GM12878 (cell line): ENCODE data around the gene CNDP1. TPM values are rescaled to one million over a fixed set of nuclear protein-coding genes. Genes with fewer than 3 reads are reported as not detected.

ENCODE experiments used
- ATAC-seq: fragments of 200-7000 bp; cut with Tn5 transposase; 3 replicates; pipeline ENCODE4 v1.9.1; 2020; ENCODE audit warnings: mild to moderate bottlenecking, moderate library complexity
- BruUV-seq: library from RNA; stranded (reverse); fragments of 400-500 nt; replicated peaks from 2 replicates; lab custom pipeline; 2021; lab: Mats Ljungman, UMichigan
- CTCF ChIA-PET: fragments of 300-600 bp; sonication (Branson Sonifier 250); formaldehyde crosslinking; extraction: SDS; loops from one replicate; lab custom pipeline; 2021; ENCODE audit warnings: inconsistent platforms; lab: Yijun Ruan, JAX
- POLR2A ChIA-PET: fragments of 350-600 bp; formaldehyde crosslinking; extraction: SDS; loops from one replicate; lab custom pipeline; 2021; ENCODE audit warnings: inconsistent platforms; lab: Charles Lee
- RAD21 ChIA-PET: fragments of 300-600 bp; sonication (Branson Sonifier 250); formaldehyde crosslinking; loops from one replicate; lab custom pipeline; 2023; ENCODE audit warnings: antibody characterized with exemption; ENCODE audit not compliant: unreplicated experiment; lab: Charles Lee
- SMC1A ChIA-PET: fragments of 300-600 bp; sonication (Branson Sonifier 250); formaldehyde crosslinking; loops from one replicate; lab custom pipeline; 2023; ENCODE audit not compliant: unreplicated experiment, uncharacterized antibody; lab: Charles Lee
- DNase-seq: peaks from one replicate; pipeline ENCODE4 v3.0.0-alpha.2; 2011; ENCODE audit warnings: low read depth, low spot score
- FAIRE-seq: peaks from 3 replicates; lab custom pipeline; 2011; peaks lifted over from hg19 to GRCh38; lab: Jason Lieb, UNC
- H2AFZ ChIP-seq: 2 replicates; pipeline ENCODE4 v1.6.0; 2011; ENCODE audit warnings: low read depth, low read length, control low read depth; ENCODE audit not compliant: control insufficient read depth
- H3K27ac ChIP-seq: 2 replicates; pipeline ENCODE4 v1.5.1; 2011; ENCODE audit warnings: control low read depth; ENCODE audit not compliant: control insufficient read depth, insufficient read depth
- H3K27me3 ChIP-seq, 2 experiments: replicated peaks in 1 of 2; 2 replicates each; pipeline versions ENCODE4 v1.6.0 to v1.6.1; 2011; ENCODE audit warnings: low read length in 1 of 2; ENCODE audit not compliant: control insufficient read depth in 2 of 2, insufficient read depth in 2 of 2
- H3K36me3 ChIP-seq, 2 experiments: 2 replicates each; pipeline ENCODE4 v1.5.1; 2011; ENCODE audit warnings: low read length in 1 of 2; ENCODE audit not compliant: control insufficient read depth in 2 of 2, insufficient read depth in 2 of 2
- H3K4me1 ChIP-seq: 2 replicates; pipeline ENCODE4 v1.6.1; 2011; ENCODE audit warnings: mild to moderate bottlenecking, low read length, moderate library complexity, mixed read lengths; ENCODE audit not compliant: control insufficient read depth, insufficient read depth
- H3K4me2 ChIP-seq: 2 replicates; pipeline ENCODE4 v1.6.0; 2011; ENCODE audit warnings: control low read depth; ENCODE audit not compliant: control insufficient read depth, insufficient read depth
- H3K4me3 ChIP-seq: fragments of 200-600 bp; sonication (generic); 2 replicates; pipeline ENCODE4 v1.5.1; 2016
- H3K79me2 ChIP-seq: 2 replicates; pipeline ENCODE4 v1.6.0; 2011; ENCODE audit warnings: low read length; ENCODE audit not compliant: control insufficient read depth, insufficient read depth
- H3K9ac ChIP-seq: 2 replicates; pipeline ENCODE4 v1.8.0; 2011; ENCODE audit warnings: low read length, control low read depth, mixed read lengths; ENCODE audit not compliant: control insufficient read depth, insufficient read depth
- H3K9me3 ChIP-seq: replicated peaks from 3 replicates; pipeline ENCODE4 v1.5.1; 2011; ENCODE audit warnings: mild to moderate bottlenecking, low read length; ENCODE audit not compliant: control insufficient read depth, insufficient read depth
- H4K20me1 ChIP-seq: 2 replicates; pipeline ENCODE4 v1.6.0; 2011; ENCODE audit not compliant: control insufficient read depth, insufficient read depth
- ASH2L ChIP-seq: fragments of 300-600, 200-600 bp; sonication (generic); IDR thresholded peaks from 2 replicates; pipeline ENCODE4 v1.6.1; 2017; ENCODE audit warnings: low read depth, mild to moderate bottlenecking, borderline replicate concordance
- BACH1 ChIP-seq: fragments of 450-650 bp; IDR thresholded peaks from 2 replicates; pipeline ENCODE4 v1.6.1; 2017; ENCODE audit warnings: mild to moderate bottlenecking, borderline replicate concordance
- BHLHE40 ChIP-seq, 2 experiments: fragments of 450-650 bp in 1 of 2; IDR thresholded peaks; 2 replicates each; pipeline ENCODE4 v1.6.1; 2011 to 2017; ENCODE audit warnings: low read depth in 2 of 2, borderline replicate concordance in 1 of 2, improper control_type of control experiment in 1 of 2, low read length in 1 of 2, mild to moderate bottlenecking in 1 of 2
- CHD4 ChIP-seq: fragments of 200-600 bp; sonication (generic); IDR thresholded peaks from 2 replicates; pipeline ENCODE4 v1.6.1; 2016; ENCODE audit warnings: mild to moderate bottlenecking
- CREB1 ChIP-seq: IDR thresholded peaks from 2 replicates; pipeline ENCODE4 v1.6.1; 2012; ENCODE audit warnings: low read depth, mild to moderate bottlenecking, inconsistent platforms
- CREM ChIP-seq: IDR thresholded peaks from 2 replicates; pipeline ENCODE4 v1.6.1; 2014; ENCODE audit warnings: antibody characterized with exemption, low read depth
- DPF2 ChIP-seq: fragments of 450-650 bp; IDR thresholded peaks from 2 replicates; pipeline ENCODE4 v1.6.1; 2017; ENCODE audit warnings: mild to moderate bottlenecking
- EED ChIP-seq: sonication (generic); IDR thresholded peaks from 2 replicates; pipeline ENCODE4 v1.6.1; 2016; ENCODE audit warnings: antibody characterized with exemption, low read depth
- FOXK2 ChIP-seq: fragments of 450-650 bp; IDR thresholded peaks from 2 replicates; pipeline ENCODE4 v1.6.1; 2017; ENCODE audit warnings: mild to moderate bottlenecking, moderate library complexity
- GATAD2B ChIP-seq: fragments of 450-650 bp; conservative IDR thresholded peaks from 2 replicates; pipeline ENCODE4 v1.6.1; 2017; ENCODE audit warnings: low read depth, mild to moderate bottlenecking, moderate library complexity
- IRF4 ChIP-seq: IDR thresholded peaks from 2 replicates; pipeline ENCODE4 v1.6.1; 2011; ENCODE audit warnings: low read depth, low read length
- MYC ChIP-seq: IDR thresholded peaks from 2 replicates; pipeline ENCODE4 v1.6.1; 2011; ENCODE audit warnings: mild to moderate bottlenecking, low read length, moderate library complexity, inconsistent platforms; ENCODE audit not compliant: insufficient read depth, insufficient replicate concordance, insufficient read length, severe bottlenecking
- NBN ChIP-seq: fragments of 450-650 bp; IDR thresholded peaks from 2 replicates; pipeline ENCODE4 v1.6.1; 2016
- NFYB ChIP-seq: IDR thresholded peaks from 2 replicates; pipeline ENCODE4 v1.6.1; 2011; ENCODE audit warnings: low read depth, mild to moderate bottlenecking, low read length, improper control_type of control experiment, moderate library complexity; ENCODE audit not compliant: insufficient read depth
- PML ChIP-seq: IDR thresholded peaks from 2 replicates; pipeline ENCODE4 v1.6.1; 2012; ENCODE audit warnings: low read length, inconsistent platforms
- RBBP5 ChIP-seq: fragments of 200-600 bp; sonication (generic); conservative IDR thresholded peaks from 2 replicates; pipeline ENCODE4 v1.6.1; 2016
- RUNX3 ChIP-seq: IDR thresholded peaks from 2 replicates; pipeline ENCODE4 v1.6.1; 2012; ENCODE audit warnings: low read length, inconsistent platforms
- SIN3A ChIP-seq: IDR thresholded peaks from 2 replicates; pipeline ENCODE4 v1.6.1; 2012; ENCODE audit warnings: low read depth, low read length, improper control_type of control experiment
- SMAD5 ChIP-seq: IDR thresholded peaks from 2 replicates; pipeline ENCODE4 v1.6.1; 2016; ENCODE audit warnings: antibody characterized with exemption, low read depth
- SUPT20H ChIP-seq: IDR thresholded peaks from 2 replicates; pipeline ENCODE4 v1.6.1; 2011; ENCODE audit warnings: low read depth, mild to moderate bottlenecking, low read length, moderate library complexity, borderline replicate concordance; ENCODE audit not compliant: control insufficient read depth
- SUZ12 ChIP-seq: fragments of 200-600 bp; sonication (generic); IDR thresholded peaks from one replicate; pipeline ENCODE4 v1.6.1; 2018; ENCODE audit warnings: antibody characterized with exemption, mild to moderate bottlenecking; ENCODE audit not compliant: unreplicated experiment
- TCF3 ChIP-seq: IDR thresholded peaks from 2 replicates; pipeline ENCODE4 v1.6.1; 2012; ENCODE audit warnings: low read depth, mild to moderate bottlenecking, low read length, borderline replicate concordance; ENCODE audit not compliant: insufficient read depth
- WGBS: methylation state at CpG from one replicate; pipeline ENCODE4 v1.1.6; 2016; ENCODE audit warnings: low lambda C conversion rate; ENCODE audit not compliant: insufficient replicate concordance, insufficient coverage; ENCODE audit errors: missing lambda C conversion rate; 5-methylcytosine and 5-hydroxymethylcytosine counted together
- in situ Hi-C: fragments of 300-500 bp; cut with MboI; formaldehyde crosslinking; loops from 9 replicates; pipeline ENCODE4 v1.14.3; 2018; ENCODE audit warnings: mixed read lengths
- intact Hi-C: fragments of 100-400 bp; cut with micrococcal nuclease; formaldehyde crosslinking; loops from one replicate; pipeline ENCODE4 v1.14.2; 2022; ENCODE audit not compliant: unreplicated experiment
- polyA plus RNA-seq, 11 experiments: library from polyadenylated mRNA; depleted of rRNA in 4 of 11; unstranded in 6 of 11; stranded (reverse) in 5 of 11; fragments of >200 nt; fragmentation: Nextera tagmentation in 4 of 11; fragmentation: Illumina TruSeq in 1 of 11; extraction: Ambion mirVana in 4 of 11; extraction: Trizol in 1 of 11; gene quantifications; 1 replicate in 1 of 11; 2 replicates in 10 of 11; pipeline versions ENCODE4 v1.2.1 to v1.2.3, GENCODE V29; 2011 to 2016; ENCODE audit warnings: inconsistent platforms in 2 of 11, missing spikeins in 2 of 11, low read depth in 1 of 11
- total RNA-seq, 4 experiments: library from RNA; depleted of rRNA in 3 of 4; stranded (reverse); fragments of >200 nt in 3 of 4; fragmentation: Illumina TruSeq in 1 of 4; extraction: Trizol in 1 of 4; gene quantifications; 2 replicates each; pipeline versions ENCODE4 v1.2.1 to v1.2.3, GENCODE V29; 2013 to 2021
- TF ChIP-seq, protein P1 (sequence below): fragments of 450-650 bp; IDR thresholded peaks from 2 replicates; pipeline ENCODE4 v1.6.1; 2017; ENCODE audit warnings: mild to moderate bottlenecking, low read depth, inconsistent platforms; ENCODE audit not compliant: poor library complexity, severe bottlenecking

Gene CNDP1
- total and polyA plus RNA-seq, 10 of the 15 experiments (the other 5 are each of a cell fraction or from before 2014, with no cell fraction given): 0.04 to 0.05 TPM; not detected in 8

DNA sequence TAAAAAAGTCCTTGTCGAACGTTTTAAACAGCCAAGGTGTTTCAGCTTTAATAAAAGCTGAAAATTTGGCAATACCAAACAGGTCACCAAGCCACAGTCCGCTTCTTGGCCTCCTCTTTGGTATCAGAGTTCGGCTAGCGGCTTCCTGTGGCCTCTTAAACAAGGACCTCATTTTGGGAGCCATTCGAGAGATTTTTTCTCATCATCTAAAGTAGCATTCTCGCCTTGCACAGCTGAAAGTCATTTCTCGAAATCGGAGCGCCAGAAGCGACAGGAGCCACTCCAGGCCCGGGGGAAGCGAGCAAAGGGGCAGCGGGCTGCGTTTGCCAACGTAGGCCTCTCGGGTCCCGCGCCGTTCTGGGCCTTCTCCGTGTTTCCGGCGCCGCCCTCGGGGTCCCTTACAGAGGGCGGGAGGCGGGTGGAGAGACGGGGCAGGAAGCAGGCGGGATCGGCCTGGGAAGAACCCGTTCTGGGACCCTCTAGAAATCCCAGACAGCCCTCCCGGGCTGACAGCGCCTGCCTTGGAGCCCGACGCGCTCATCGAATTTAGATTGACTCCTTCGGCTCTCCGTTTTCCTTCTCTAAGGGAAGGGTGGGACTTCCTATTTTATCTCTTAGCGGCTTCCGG, 62.8 kb downstream of the CNDP1 start:
- Histone ChIP-seq H3K79me2 (peaks cover 60% of the 10 kb centered on the region), H3K27me3 (no peaks in the 10 kb centered on the region), H3K4me2 (peak overlapping the region; percentile 68), H3K27ac (peak overlapping the region; percentile 99), H3K36me3 (peaks cover 0 to 7% of the 10 kb centered on the region in 2 experiments; a peak in 2 of 4 replicates), H3K9me3 (no peaks in the 10 kb centered on the region; the same call in 2 of the 3 replicates), H4K20me1 (no peaks in the 10 kb centered on the region), H3K4me1 (peaks cover 7% of the 10 kb centered on the region), H2AFZ (peak overlapping the region; percentile 98), H3K9ac (peak overlapping the region; percentile 99), H3K4me3 (peak overlapping the region; percentile 99)
- intact Hi-C loops (loop anchor here (1.0 to 5.0 kb wide), 3 partner anchors 101 to 1895 kb away; partner anchors contain the start of genes CNDP2 and TSHZ1), in situ Hi-C loops (loop anchor here (5.0 kb wide), 1 partner anchor 100 kb away; the partner anchor contains the start of gene CNDP2)
- no peak for FAIRE-seq
- peak; percentile 61 for ATAC-seq
- ChIA-PET SMC1A (interaction anchor here (1.2 to 1.6 kb wide), 3 partner anchors 22 to 272 kb away, joined by 3 read pairs; partner anchors contain the start of gene CNDP2), POLR2A (interaction anchor here (0.6 to 1.7 kb wide), 7 partner anchors 13 to 420 kb away, joined by 3 to 5 read pairs (median 3); partner anchors contain the start of gene CNDP2), CTCF (no interaction called here), RAD21 (no interaction called here)
- WGBS: under 1% methylated on average over 41 of the region's 41 CpGs
- DNase-seq: no peak
- BruUV-seq: TSS peak; percentile 68
- TF ChIP-seq, protein P1, sequence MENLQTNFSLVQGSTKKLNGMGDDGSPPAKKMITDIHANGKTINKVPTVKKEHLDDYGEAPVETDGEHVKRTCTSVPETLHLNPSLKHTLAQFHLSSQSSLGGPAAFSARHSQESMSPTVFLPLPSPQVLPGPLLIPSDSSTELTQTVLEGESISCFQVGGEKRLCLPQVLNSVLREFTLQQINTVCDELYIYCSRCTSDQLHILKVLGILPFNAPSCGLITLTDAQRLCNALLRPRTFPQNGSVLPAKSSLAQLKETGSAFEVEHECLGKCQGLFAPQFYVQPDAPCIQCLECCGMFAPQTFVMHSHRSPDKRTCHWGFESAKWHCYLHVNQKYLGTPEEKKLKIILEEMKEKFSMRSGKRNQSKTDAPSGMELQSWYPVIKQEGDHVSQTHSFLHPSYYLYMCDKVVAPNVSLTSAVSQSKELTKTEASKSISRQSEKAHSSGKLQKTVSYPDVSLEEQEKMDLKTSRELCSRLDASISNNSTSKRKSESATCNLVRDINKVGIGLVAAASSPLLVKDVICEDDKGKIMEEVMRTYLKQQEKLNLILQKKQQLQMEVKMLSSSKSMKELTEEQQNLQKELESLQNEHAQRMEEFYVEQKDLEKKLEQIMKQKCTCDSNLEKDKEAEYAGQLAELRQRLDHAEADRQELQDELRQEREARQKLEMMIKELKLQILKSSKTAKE: no peak
- TF ChIP-seq SUPT20H: no peak
- no peak for TF ChIP-seq MYC
- peak; percentile 56; the same call in 1 of the 2 replicates for TF ChIP-seq NBN
- TF ChIP-seq SIN3A: peak; percentile 56; the same call in 1 of the 2 replicates
- no peak for TF ChIP-seq SUZ12
- TF ChIP-seq TCF3: peak; percentile 15; the same call in 1 of the 2 replicates
- peak; percentile 24; the same call in 1 of the 2 replicates for TF ChIP-seq CREM
- TF ChIP-seq CREB1: no peak; the same call in 1 of the 2 replicates
- no peak for TF ChIP-seq IRF4
- TF ChIP-seq EED: peak; percentile 26; the same call in 1 of the 2 replicates
- peak; percentile 48; the same call in 1 of the 2 replicates for TF ChIP-seq SMAD5
- TF ChIP-seq RUNX3: 0 out of 2 replicates have a peak, but pooled peaks have one; percentile 5
- no peak for TF ChIP-seq NFYB
- 0 out of 2 replicates have a peak, but pooled peaks have one; percentile 31 for TF ChIP-seq RBBP5
- no peak for TF ChIP-seq BACH1
- TF ChIP-seq PML: peak; percentile 39; the same call in 1 of the 2 replicates
- TF ChIP-seq GATAD2B: peak; percentile 74; the same call in 1 of the 2 replicates
- 0 out of 2 replicates have a peak, but pooled peaks have one; percentile 37 for TF ChIP-seq DPF2
- TF ChIP-seq CHD4: no peak
- TF ChIP-seq ASH2L: 0 out of 2 replicates have a peak, but pooled peaks have one; percentile 29
- TF ChIP-seq BHLHE40 (IDR thresholded peaks at IDR 0.05; ENCODE audit: borderline replicate concordance in 1 of 2, low read depth in 2 of 2, low read length in 1 of 2): peak in 1 of 2 experiments; percentile 11; a peak in 1 of 4 replicates
- TF ChIP-seq FOXK2: no peak
